Kidney (tissue), 14 donors: Measurements from ENCODE around the gene PDIA5. TPM values are rescaled to one million over a fixed set of nuclear protein-coding genes. Genes with fewer than 3 reads are reported as not detected.

Source experiments
- DNase-seq, 5 donors: peaks; one replicate each; pipeline ENCODE4 v3.0.0-alpha.2; 2013 to 2020
- FAIRE-seq: peaks from 2 replicates; lab custom pipeline; 2012; peaks lifted over from hg19 to GRCh38; lab: Jason Lieb, UNC
- H3K27ac ChIP-seq, 2 donors: one replicate each; pipeline ENCODE4 v1.7.0; 2013; ENCODE audit warnings: low read depth in 2 of 2, low read length in 2 of 2, inconsistent platforms in 1 of 2
- H3K27me3 ChIP-seq: one replicate; pipeline ENCODE4 v1.7.1; 2013; ENCODE audit warnings: low read length, inconsistent platforms; ENCODE audit not compliant: control insufficient read depth, insufficient read depth
- H3K36me3 ChIP-seq, 3 donors: one replicate each; pipeline versions ENCODE4 v1.7.0 to v1.7.1; 2013; ENCODE audit warnings: low read length in 3 of 3, control low read depth in 1 of 3, inconsistent platforms in 1 of 3; ENCODE audit not compliant: insufficient read depth in 3 of 3, control insufficient read depth in 2 of 3
- H3K4me1 ChIP-seq, 3 donors: one replicate each; pipeline versions ENCODE4 v1.7.0 to v1.7.1; 2013; ENCODE audit warnings: low read length in 3 of 3, inconsistent platforms in 1 of 3, low read depth in 1 of 3; ENCODE audit not compliant: control insufficient read depth in 2 of 3, insufficient read depth in 2 of 3
- H3K4me3 ChIP-seq, 3 donors: one replicate each; pipeline versions ENCODE4 v1.7.0 to v1.8.1; 2013; ENCODE audit warnings: low read length in 3 of 3, control low read depth in 1 of 3, inconsistent platforms in 1 of 3
- H3K9ac ChIP-seq, 3 donors: one replicate each; pipeline versions ENCODE4 v1.7.0 to v1.7.1; 2013; ENCODE audit warnings: low read length in 3 of 3, control low read depth in 1 of 3, inconsistent platforms in 1 of 3
- H3K9me3 ChIP-seq, 3 donors: one replicate each; pipeline versions ENCODE4 v1.7.0 to v1.7.1; 2013; ENCODE audit warnings: low read length in 3 of 3, control low read depth in 1 of 3, inconsistent platforms in 1 of 3; ENCODE audit not compliant: control insufficient read depth in 2 of 3, insufficient read depth in 1 of 3
- CTCF ChIP-seq: IDR thresholded peaks from 3 replicates; pipeline ENCODE4 v1.5.1; 2012; ENCODE audit warnings: mild to moderate bottlenecking, moderate library complexity, borderline replicate concordance; ENCODE audit not compliant: insufficient read depth; ENCODE audit errors: extremely low read depth
- intact Hi-C: fragments of 100-400 bp; cut with DNase I; formaldehyde crosslinking; loops from one replicate; pipeline ENCODE4 v1.11.1; 2022
- polyA plus RNA-seq: library from polyadenylated mRNA; stranded (reverse); fragments of 350-450 nt; fragmentation: Illumina TruSeq; extraction: RNeasy Lipid Tissue Mini Kit (QIAGEN cat#74804); gene quantifications from one replicate; pipeline ENCODE4 v1.2.3, GENCODE V29; 2014; ENCODE audit warnings: low read depth, low replicate concordance; ENCODE audit not compliant: insufficient read depth
- total RNA-seq: library from RNA; stranded (reverse); fragmentation: NEBNext Ultra II Directional; extraction: Animal tissue kit (Norgen Biotek cat#: 25700); gene quantifications from one replicate; pipeline ENCODE4 v1.2.1, GENCODE V29; 2021
- donor health status: control.
- donor health status: control.
- donor health status: control.
- donor health status: control.
- donor health status: control.
- donor health status: DM: yes; HTN: yes; CAD: no.
- donor health status: Normal renal cell carcinoma (clear cell type).

The PDIA5 gene
- total and polyA plus RNA-seq, 2 donors from 2014 or later = 19.9 to 27.9 TPM

- no peak overlapping the region for H3K4me3 ChIP-seq
- no peak for FAIRE-seq
- H3K27ac ChIP-seq = no peak overlapping the region
- H3K4me1 ChIP-seq = peaks cover 0 to 4% (median 0%) of the 10 kb centered on the region in 3 donors
- no peak for TF ChIP-seq CTCF
- intact Hi-C loops = no loop called here
- H3K27me3 ChIP-seq = no peaks in the 10 kb centered on the region
- no peak overlapping the region for H3K9ac ChIP-seq
- no peak for DNase-seq
- no peaks in the 10 kb centered on the region for H3K9me3 ChIP-seq
- H3K36me3 ChIP-seq = peaks cover 0 to 27% (median 8%) of the 10 kb centered on the region in 3 donors
Observed at GRCh38 chr3:123157598-123158287, 90.9 kb downstream of the PDIA5 start.

GRCh38 chr3:123158330-123158729 lies 91.5 kb downstream of the PDIA5 start:
- FAIRE-seq = no peak
- intact Hi-C loops = no loop called here
- no peak overlapping the region for H3K27ac ChIP-seq

GRCh38 chr3:123158899-123159390 lies 92.1 kb downstream of the PDIA5 start:
- FAIRE-seq (no peak), DNase-seq (no peak)
- no peaks in the 10 kb centered on the region for H3K27me3 ChIP-seq
- no peak overlapping the region for H3K9ac ChIP-seq
- intact Hi-C loops = no loop called here
- peaks cover 0 to 4% (median 0%) of the 10 kb centered on the region in 3 donors for H3K4me1 ChIP-seq
- H3K36me3 ChIP-seq = peaks cover 0 to 27% (median 12%) of the 10 kb centered on the region in 3 donors
- no peak for TF ChIP-seq CTCF
- no peaks in the 10 kb centered on the region for H3K9me3 ChIP-seq
- H3K27ac ChIP-seq = no peak overlapping the region
- no peak overlapping the region for H3K4me3 ChIP-seq

More at GRCh38 chr3:123158330-123158729, 91.5 kb downstream of the PDIA5 start:
- H3K9me3 ChIP-seq = no peaks in the 10 kb centered on the region
- DNase-seq = no peak
- no peak overlapping the region for H3K9ac ChIP-seq
- H3K27me3 ChIP-seq = no peaks in the 10 kb centered on the region
- no peak for TF ChIP-seq CTCF
- H3K4me3 ChIP-seq = no peak overlapping the region
- H3K4me1 ChIP-seq = peaks cover 0 to 4% (median 0%) of the 10 kb centered on the region in 3 donors
- H3K36me3 ChIP-seq = peaks cover 0 to 27% (median 12%) of the 10 kb centered on the region in 3 donors
